ENCODE results near the gene TMEM236. TPM values are rescaled to one million over a fixed set of nuclear protein-coding genes. Genes with fewer than 3 reads are reported as not detected.

The TMEM236 gene
- total RNA-seq, 4 donors from 2014 or later, result 0.59 to 1.2 (median 0.73) TPM; not detected in 1

DNA sequence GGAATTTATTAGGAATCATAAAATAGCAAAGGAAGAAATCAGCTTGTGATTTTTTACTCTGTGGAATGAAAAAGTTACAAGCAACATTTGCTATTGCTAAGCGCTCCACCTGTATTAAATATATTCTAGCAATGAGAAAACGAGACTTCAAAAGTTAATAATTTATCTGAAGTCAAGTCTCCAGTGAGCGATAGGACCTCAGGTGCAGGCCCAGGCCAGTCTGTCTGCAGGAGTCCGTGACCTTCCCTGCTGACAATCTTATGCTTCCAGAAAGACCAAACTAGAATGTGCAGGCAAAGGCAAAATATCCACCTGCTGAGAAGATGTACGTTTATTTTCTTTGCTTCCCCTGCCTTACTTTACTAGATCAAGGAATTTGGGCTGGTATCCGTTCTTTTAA lies 79.9 kb downstream of the TMEM236 start:
- intact Hi-C loops (cut with DNase I; ENCODE audit: low total_unique reads), result no loop called here
- no peak for DNase-seq
- no peak overlapping the region for H3K4me3 ChIP-seq
- H3K4me1 ChIP-seq, result no peaks in the 10 kb centered on the region
- no peaks in the 10 kb centered on the region for H3K27me3 ChIP-seq
- H3K27ac ChIP-seq, result no peak overlapping the region
- no peaks in the 10 kb centered on the region for H3K9me3 ChIP-seq
- no peaks in the 10 kb centered on the region for H3K36me3 ChIP-seq
- TF ChIP-seq POLR2A (IDR thresholded peaks at IDR 0.05), result no peak
- no peak for TF ChIP-seq CTCF (IDR thresholded peaks at IDR 0.05)

GRCh38 chr10:17833656-17834055 lies 81.7 kb downstream of the TMEM236 start:
- DNase-seq, result no peak
- Histone ChIP-seq H3K4me1 (no peaks in the 10 kb centered on the region), H3K4me3 (no peak overlapping the region), H3K9me3 (no peaks in the 10 kb centered on the region), H3K27me3 (no peaks in the 10 kb centered on the region), H3K36me3 (no peaks in the 10 kb centered on the region), H3K27ac (no peak overlapping the region)
- TF ChIP-seq POLR2A (IDR thresholded peaks at IDR 0.05) (no peak), CTCF (IDR thresholded peaks at IDR 0.05) (no peak)
- intact Hi-C loops (cut with DNase I; ENCODE audit: low total_unique reads), result no loop called here

- Histone ChIP-seq H3K4me1 (no peaks in the 10 kb centered on the region), H3K27me3 (no peaks in the 10 kb centered on the region), H3K4me3 (no peak overlapping the region), H3K9me3 (no peaks in the 10 kb centered on the region), H3K27ac (no peak overlapping the region), H3K36me3 (no peaks in the 10 kb centered on the region)
- intact Hi-C loops (cut with DNase I; ENCODE audit: low total_unique reads), result no loop called here
- DNase-seq, result no peak
- TF ChIP-seq CTCF (IDR thresholded peaks at IDR 0.05) (no peak), POLR2A (IDR thresholded peaks at IDR 0.05) (no peak)
Measured at GRCh38 chr10:17835688-17836087, 83.7 kb downstream of the TMEM236 start.

DNA sequence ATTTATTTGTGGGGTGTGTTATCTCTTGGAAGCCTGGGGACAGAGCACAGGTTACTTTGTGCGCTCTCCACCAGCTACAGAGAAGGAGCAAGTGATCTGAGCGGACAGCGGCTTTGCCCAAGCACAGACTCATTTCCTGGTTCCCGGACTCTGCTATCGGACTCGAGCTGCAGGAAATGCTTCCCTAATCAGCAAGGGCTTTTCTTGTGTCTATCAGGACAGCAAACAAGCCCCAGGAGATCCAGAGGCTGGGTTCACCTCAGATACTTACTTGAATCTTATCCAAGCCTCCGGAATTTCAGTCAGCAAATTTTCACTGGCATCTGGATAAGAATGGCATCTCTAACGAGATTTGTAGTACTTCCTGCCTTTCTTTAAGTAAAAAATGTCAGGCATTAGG lies 84.9 kb downstream of the TMEM236 start:
- H3K4me3 ChIP-seq, result no peak overlapping the region
- no peaks in the 10 kb centered on the region for H3K4me1 ChIP-seq
- TF ChIP-seq CTCF (IDR thresholded peaks at IDR 0.05), result no peak
- no peak for TF ChIP-seq POLR2A (IDR thresholded peaks at IDR 0.05)
- intact Hi-C loops (cut with DNase I; ENCODE audit: low total_unique reads), result no loop called here
- peak in 1 of 2 donors; percentile 18 for DNase-seq
- no peaks in the 10 kb centered on the region for H3K9me3 ChIP-seq
- H3K36me3 ChIP-seq, result no peaks in the 10 kb centered on the region
- no peaks in the 10 kb centered on the region for H3K27me3 ChIP-seq
- no peak overlapping the region for H3K27ac ChIP-seq

- H3K4me3 ChIP-seq, result no peak overlapping the region
- DNase-seq, result no peak
- no peak overlapping the region for H3K27ac ChIP-seq
- H3K27me3 ChIP-seq, result no peaks in the 10 kb centered on the region
- intact Hi-C loops (cut with DNase I; ENCODE audit: low total_unique reads), result no loop called here
- TF ChIP-seq CTCF (IDR thresholded peaks at IDR 0.05) (no peak), POLR2A (IDR thresholded peaks at IDR 0.05) (no peak)
- no peaks in the 10 kb centered on the region for H3K4me1 ChIP-seq
- H3K9me3 ChIP-seq, result no peaks in the 10 kb centered on the region
- no peaks in the 10 kb centered on the region for H3K36me3 ChIP-seq
Measured at GRCh38 chr10:17838080-17838648, 86.2 kb downstream of the TMEM236 start.

Measured in uterus (tissue), 4 donors.